Mammary microvascular endothelial cell (primary cell): Measurements from ENCODE around the gene S100PBP. TPM values are rescaled to one million over a fixed set of nuclear protein-coding genes. Genes with fewer than 3 reads are reported as not detected.

Experiments used
- total RNA-seq: library from RNA; depleted of rRNA; stranded (reverse); fragments of >200 nt; gene quantifications from 2 replicates; pipeline ENCODE4 v1.2.3, GENCODE V29; 2015

The S100PBP gene
- total RNA-seq = 14.8 and 16.4 TPM in 2 replicates

GRCh38 chr1:32817159-32817814 is at the start of gene S100PBP, which contains the start of gene YARS1:
Gene S100PBP (plus strand): TSS chr1:32817653. CDS start chr1:32826100, 8,447 bp downstream.
Gene YARS1 (minus strand): TSS chr1:32817358. CDS start chr1:32817244, 114 bp downstream.

GRCh38 chr1:32870615-32871363 is 53.3 kb downstream of the S100PBP start, which contains the start of gene FNDC5:
Gene FNDC5 (minus strand): TSS chr1:32870912.

GRCh38 chr1:32886004-32886827 is 68.8 kb downstream of the S100PBP start, which contains the start of gene HPCA:
Gene HPCA (plus strand): TSS chr1:32886491. CDS start chr1:32888899, 2,408 bp downstream.

GRCh38 chr1:32900956-32901822 is 83.7 kb downstream of the S100PBP start, which contains the start of gene TMEM54:
Gene TMEM54 (minus strand): TSS chr1:32901389. CDS start chr1:32901238, 151 bp downstream.

Other genes starting within 250 kb of the S100PBP start
- gene ZBTB8OS, start 167.1 kb upstream of the S100PBP start, total RNA-seq = 37.9 and 39.6 TPM in 2 replicates
- 113 and 117 TPM in 2 replicates for gene RBBP4, start 166.4 kb upstream of the S100PBP start, total RNA-seq
- gene SYNC, start 114.9 kb upstream of the S100PBP start, total RNA-seq = 6.3 and 10.6 TPM in 2 replicates
- 98.2 and 111 TPM in 2 replicates for gene YARS1, start 295 bp upstream of the S100PBP start, total RNA-seq
- 0.07 TPM in 1 of 2 replicates, not detected in the other for gene FNDC5, start 53.3 kb downstream of the S100PBP start, total RNA-seq
- gene HPCA, start 68.8 kb downstream of the S100PBP start, total RNA-seq = not detected in 2 replicates
- gene TMEM54, start 83.7 kb downstream of the S100PBP start, total RNA-seq = 29.4 and 31.1 TPM in 2 replicates
- 32.9 and 33.1 TPM in 2 replicates for gene RNF19B, start 147.2 kb downstream of the S100PBP start, total RNA-seq
- 138 and 147 TPM in 2 replicates for gene AK2, start 219.2 kb downstream of the S100PBP start, total RNA-seq